Liver (tissue), 9 donors: ENCODE results near the gene CDCP2. TPM values are rescaled to one million over a fixed set of nuclear protein-coding genes. Genes with fewer than 3 reads are reported as not detected.
A peak's percentile ranks its signal among the peaks of the same experiment; 100 is the strongest.

ENCODE experiments used
- DNase-seq: peaks from one replicate; pipeline ENCODE4 v3.0.0-alpha.2; 2017; ENCODE audit warnings: low spot score
- H3K27ac ChIP-seq, 2 donors: one replicate each; pipeline ENCODE4 v1.7.0; 2013; ENCODE audit warnings: inconsistent platforms in 2 of 2, low read length in 2 of 2, control low read depth in 1 of 2, low read depth in 1 of 2, mild to moderate bottlenecking in 1 of 2
- H3K27me3 ChIP-seq, 4 donors: one replicate each; pipeline versions ENCODE4 v1.6.1 to v1.7.0; 2013; ENCODE audit warnings: low read length in 3 of 4, inconsistent platforms in 1 of 4, mild to moderate bottlenecking in 1 of 4, moderate library complexity in 1 of 4; ENCODE audit not compliant: control insufficient read depth in 4 of 4, insufficient read depth in 4 of 4
- H3K36me3 ChIP-seq, 4 donors: one replicate each; pipeline versions ENCODE4 v1.6.1 to v1.7.0; 2013; ENCODE audit warnings: low read length in 3 of 4, mild to moderate bottlenecking in 3 of 4, low read depth in 1 of 4, moderate library complexity in 1 of 4; ENCODE audit not compliant: control insufficient read depth in 4 of 4, insufficient read depth in 3 of 4
- H3K4me1 ChIP-seq, 4 donors: one replicate each; pipeline versions ENCODE4 v1.6.1 to v1.7.0; 2013; ENCODE audit warnings: low read length in 3 of 4, mild to moderate bottlenecking in 3 of 4, moderate library complexity in 1 of 4; ENCODE audit not compliant: control insufficient read depth in 4 of 4, insufficient read depth in 4 of 4
- H3K4me3 ChIP-seq, 3 donors: one replicate each; pipeline versions ENCODE4 v1.6.1 to v1.7.0; 2013; ENCODE audit warnings: low read length in 3 of 3, control low read depth in 1 of 3, low read depth in 1 of 3, mild to moderate bottlenecking in 1 of 3
- H3K9ac ChIP-seq, 2 donors: one replicate each; pipeline ENCODE4 v1.7.0; 2013; ENCODE audit warnings: low read length in 2 of 2, mild to moderate bottlenecking in 2 of 2, moderate library complexity in 2 of 2, control low read depth in 1 of 2, low read depth in 1 of 2
- H3K9me3 ChIP-seq, 4 donors: one replicate each; pipeline versions ENCODE4 v1.6.1 to v1.7.0; 2013; ENCODE audit warnings: low read length in 3 of 4; ENCODE audit not compliant: control insufficient read depth in 4 of 4
- ATF3 ChIP-seq: IDR thresholded peaks from 2 replicates; pipeline ENCODE4 v1.6.1; 2016; ENCODE audit warnings: antibody characterized with exemption
- CTCF ChIP-seq: fragments of 150-350 bp; IDR thresholded peaks from 2 replicates; pipeline ENCODE4 v1.5.1; 2017; ENCODE audit warnings: improper control_type of control experiment, low read depth, low read length; ENCODE audit not compliant: missing input control
- EGR1 ChIP-seq, 2 donors: IDR thresholded peaks; 2 replicates each; pipeline ENCODE4 v1.6.1; 2016 to 2018; ENCODE audit warnings: antibody characterized with exemption in 2 of 2, low read depth in 2 of 2
- FOXA1 ChIP-seq: IDR thresholded peaks from 2 replicates; pipeline ENCODE4 v1.6.1; 2016; ENCODE audit warnings: antibody characterized with exemption
- FOXA2 ChIP-seq: IDR thresholded peaks from 2 replicates; pipeline ENCODE4 v1.6.1; 2016; ENCODE audit warnings: antibody characterized with exemption
- GABPA ChIP-seq, 2 donors: IDR thresholded peaks in 1 of 2; conservative IDR thresholded peaks in 1 of 2; 2 replicates each; pipeline ENCODE4 v1.6.1; 2016; ENCODE audit warnings: antibody characterized with exemption in 2 of 2, mild to moderate bottlenecking in 1 of 2, moderate library complexity in 1 of 2
- HNF4A ChIP-seq, 2 donors: conservative IDR thresholded peaks; 2 replicates each; pipeline ENCODE4 v1.6.1; 2016; ENCODE audit warnings: antibody characterized with exemption in 2 of 2, mild to moderate bottlenecking in 2 of 2
- HNF4G ChIP-seq: IDR thresholded peaks from 2 replicates; pipeline ENCODE4 v1.6.1; 2016; ENCODE audit warnings: antibody characterized with exemption
- NR2F2 ChIP-seq: IDR thresholded peaks from 2 replicates; pipeline ENCODE4 v1.6.1; 2016; ENCODE audit warnings: antibody characterized with exemption
- RAD21 ChIP-seq, 2 donors: IDR thresholded peaks; 2 replicates each; pipeline ENCODE4 v1.6.1; 2016; ENCODE audit warnings: antibody characterized with exemption in 2 of 2, mild to moderate bottlenecking in 2 of 2
- REST ChIP-seq: IDR thresholded peaks from 2 replicates; pipeline ENCODE4 v1.6.1; 2016; ENCODE audit warnings: antibody characterized with exemption, mild to moderate bottlenecking
- RXRA ChIP-seq, 2 donors: IDR thresholded peaks; 2 replicates each; pipeline ENCODE4 v1.6.1; 2017 to 2018; ENCODE audit warnings: antibody characterized with exemption in 2 of 2, mild to moderate bottlenecking in 1 of 2
- TAF1 ChIP-seq: conservative IDR thresholded peaks from 2 replicates; pipeline ENCODE4 v1.6.1; 2016; ENCODE audit warnings: antibody characterized with exemption, mild to moderate bottlenecking
- YY1 ChIP-seq: IDR thresholded peaks from 2 replicates; pipeline ENCODE4 v1.6.1; 2016; ENCODE audit warnings: antibody characterized with exemption, mild to moderate bottlenecking
- ZBTB33 ChIP-seq: IDR thresholded peaks from 2 replicates; pipeline ENCODE4 v1.6.1; 2016; ENCODE audit warnings: antibody characterized with exemption
- WGBS: extraction: QIAGEN DNeasy Blood & Tissue Kit; methylation state at CpG from one replicate; pipeline ENCODE4 v1.1.7; 2013; 5-methylcytosine and 5-hydroxymethylcytosine counted together
- polyA plus RNA-seq, 2 donors: library from polyadenylated mRNA; stranded (reverse) in 1 of 2; unstranded in 1 of 2; fragments of 200-250 nt in 1 of 2; fragments of >200 nt in 1 of 2; fragmentation: Nextera tagmentation in 1 of 2; extraction: Ambion mirVana in 1 of 2; gene quantifications; one replicate each; pipeline versions ENCODE4 v1.2.1 to v1.2.3, GENCODE V29; 2013 to 2015
- total RNA-seq, 2 donors: library from RNA; depleted of rRNA; stranded (reverse); fragments of >200 nt; gene quantifications; one replicate each; pipeline ENCODE4 v1.2.3, GENCODE V29; 2014
- donor health status: healthy.
- donor health status: healthy.
- donor health status: healthy.
- donor health status: healthy.
- donor health status: healthy.

Gene CDCP2
- total and polyA plus RNA-seq, 4 donors: under 0.01 TPM; not detected in 3

GRCh38 chr1:54127594-54128300 is 25.1 kb downstream of the CDCP2 start (continued):
- TF ChIP-seq REST: no peak
- no peak for TF ChIP-seq TAF1
- no peak for TF ChIP-seq GABPA (IDR thresholded peaks at IDR 0.05 in 1 of 2, conservative IDR thresholded peaks at IDR 0.05 in 1 of 2)
- TF ChIP-seq HNF4A (conservative IDR thresholded peaks at IDR 0.05): no peak
- TF ChIP-seq RXRA (IDR thresholded peaks at IDR 0.05): no peak
- TF ChIP-seq FOXA1: no peak
- no peak for TF ChIP-seq FOXA2
- no peak for TF ChIP-seq EGR1 (IDR thresholded peaks at IDR 0.05; ENCODE audit: low read depth in 2 of 2)
- no peak for TF ChIP-seq ZBTB33

- no peak for DNase-seq
- Histone ChIP-seq H3K27me3 (no peaks in the 10 kb centered on the region), H3K4me1 (peaks cover under 1 to 7% (median 3%) of the 10 kb centered on the region in 4 donors), H3K36me3 (no peaks in the 10 kb centered on the region), H3K4me3 (no peak overlapping the region), H3K27ac (peak overlapping the region in 1 of 2 donors; percentile 31), H3K9me3 (no peaks in the 10 kb centered on the region), H3K9ac (no peak overlapping the region)
- 93% methylated on average over 3 of the region's 3 CpGs for WGBS
- TF ChIP-seq EGR1 (IDR thresholded peaks at IDR 0.05; ENCODE audit: low read depth in 2 of 2): no peak
- no peak for TF ChIP-seq GABPA (IDR thresholded peaks at IDR 0.05 in 1 of 2, conservative IDR thresholded peaks at IDR 0.05 in 1 of 2)
Observed at GRCh38 chr1:54126271-54126815, 26.5 kb downstream of the CDCP2 start.

- Histone ChIP-seq H3K27ac (peak overlapping the region in 1 of 2 donors; percentile 31), H3K4me3 (no peak overlapping the region), H3K4me1 (peaks cover 3 to 11% (median 5%) of the 10 kb centered on the region in 4 donors), H3K9ac (no peak overlapping the region), H3K9me3 (no peaks in the 10 kb centered on the region), H3K27me3 (no peaks in the 10 kb centered on the region), H3K36me3 (no peaks in the 10 kb centered on the region)
- WGBS: 90% methylated on average over 8 of the region's 8 CpGs
- no peak for DNase-seq
- TF ChIP-seq YY1: no peak
- TF ChIP-seq CTCF: peak; percentile 47
- TF ChIP-seq GABPA (IDR thresholded peaks at IDR 0.05 in 1 of 2, conservative IDR thresholded peaks at IDR 0.05 in 1 of 2): no peak
- TF ChIP-seq HNF4A (conservative IDR thresholded peaks at IDR 0.05): peak; percentile 16 to 22
- TF ChIP-seq ATF3: no peak
- TF ChIP-seq FOXA1: peak; percentile 89
- TF ChIP-seq RAD21 (IDR thresholded peaks at IDR 0.05): peak; percentile 84 to 87
- no peak for TF ChIP-seq REST
- no peak for TF ChIP-seq NR2F2
- peak; percentile 30 to 61 for TF ChIP-seq RXRA (IDR thresholded peaks at IDR 0.05)
- peak; percentile 93 for TF ChIP-seq FOXA2
- no peak for TF ChIP-seq EGR1 (IDR thresholded peaks at IDR 0.05; ENCODE audit: low read depth in 2 of 2)
- no peak for TF ChIP-seq HNF4G
- TF ChIP-seq TAF1: no peak
Observed at GRCh38 chr1:54125386-54126070, 27.3 kb downstream of the CDCP2 start.
